Thyroid gland (tissue), 4 donors: ENCODE measurements around the gene TRRAP. TPM values are rescaled to one million over a fixed set of nuclear protein-coding genes. Genes with fewer than 3 reads are reported as not detected.

Experiments
- DNase-seq, 2 donors: peaks; one replicate each; pipeline ENCODE4 v3.0.0-alpha.2; 2019
- H3K27ac ChIP-seq, 3 donors: fragments of 200-600 bp; sonication (generic); 1 replicate in 2 of 3; 2 replicates in 1 of 3; pipeline ENCODE4 v1.5.1; 2016 to 2019; ENCODE audit warnings: mild to moderate bottlenecking in 1 of 3, moderate library complexity in 1 of 3
- H3K27me3 ChIP-seq: fragments of 200-600 bp; sonication (generic); one replicate; pipeline ENCODE4 v1.5.1; 2019
- H3K36me3 ChIP-seq, 2 donors: fragments of 200-600 bp; sonication (generic); one replicate each; pipeline ENCODE4 v1.5.1; 2016 to 2019
- H3K4me1 ChIP-seq, 2 donors: fragments of 200-600 bp; sonication (generic); one replicate each; pipeline ENCODE4 v1.5.1; 2017 to 2019
- H3K4me3 ChIP-seq, 3 donors: fragments of 200-600 bp; sonication (generic); replicated peaks in 1 of 3; 1 replicate in 2 of 3; 2 replicates in 1 of 3; pipeline ENCODE4 v1.5.1; 2016; ENCODE audit warnings: mild to moderate bottlenecking in 1 of 3
- H3K9me3 ChIP-seq: fragments of 200-600 bp; sonication (generic); one replicate; pipeline ENCODE4 v1.5.1; 2017
- POLR2A ChIP-seq, 2 donors: fragments of 450-650 bp; IDR thresholded peaks; one replicate each; pipeline ENCODE4 v1.6.1; 2017; ENCODE audit warnings: antibody characterized with exemption in 2 of 2, mild to moderate bottlenecking in 2 of 2, moderate library complexity in 1 of 2
- WGBS, 2 donors: methylation state at CpG; one replicate each; pipeline ENCODE4 v1.1.5; 2017; 5-methylcytosine and 5-hydroxymethylcytosine counted together
- intact Hi-C: fragments of 100-400 bp; cut with DNase I; formaldehyde crosslinking; loops from one replicate; pipeline ENCODE4 v1.15.1; 2023
- total RNA-seq, 4 donors: library from RNA; depleted of rRNA; stranded (reverse); fragments of >200 nt; gene quantifications; one replicate each; pipeline ENCODE4 v1.2.3, GENCODE V29; 2016
- TF ChIP-seq, protein P1 (sequence below), 6 experiments: fragments of 200-600 bp in 3 of 6; fragments of 450-650 bp in 3 of 6; sonication (generic) in 3 of 6; IDR thresholded peaks; one replicate each; pipeline ENCODE4 v1.5.1; 2016 to 2019; ENCODE audit warnings: antibody characterized with exemption in 6 of 6, mild to moderate bottlenecking in 2 of 6, inconsistent platforms in 1 of 6, moderate library complexity in 1 of 6

The TRRAP gene
- total RNA-seq, 4 donors from 2014 or later = 43.5 to 72.6 (median 52.2) TPM

DNA sequence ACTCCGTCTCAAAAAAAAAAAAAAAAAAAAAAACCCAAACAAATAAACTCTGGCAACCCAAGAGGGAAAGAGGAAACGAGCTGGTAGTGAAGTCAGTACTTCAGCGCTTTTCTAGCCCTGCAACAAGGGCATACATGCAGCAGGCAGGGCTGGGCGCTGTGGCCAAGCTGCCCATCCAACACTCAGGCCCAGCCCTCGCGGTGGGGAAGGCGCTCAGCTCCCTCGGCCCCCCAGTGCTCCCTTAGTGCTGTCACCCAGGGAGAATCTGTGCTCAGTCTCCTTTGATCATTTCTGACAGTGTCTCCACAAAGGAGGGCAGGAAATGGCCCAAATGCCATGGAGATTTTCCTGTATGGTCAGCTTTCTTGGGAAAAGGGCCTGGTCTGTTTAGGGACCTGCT lies 168.4 kb downstream of the TRRAP start:
- TF ChIP-seq POLR2A (IDR thresholded peaks at IDR 0.05) = no peak
- TF ChIP-seq, protein P1, sequence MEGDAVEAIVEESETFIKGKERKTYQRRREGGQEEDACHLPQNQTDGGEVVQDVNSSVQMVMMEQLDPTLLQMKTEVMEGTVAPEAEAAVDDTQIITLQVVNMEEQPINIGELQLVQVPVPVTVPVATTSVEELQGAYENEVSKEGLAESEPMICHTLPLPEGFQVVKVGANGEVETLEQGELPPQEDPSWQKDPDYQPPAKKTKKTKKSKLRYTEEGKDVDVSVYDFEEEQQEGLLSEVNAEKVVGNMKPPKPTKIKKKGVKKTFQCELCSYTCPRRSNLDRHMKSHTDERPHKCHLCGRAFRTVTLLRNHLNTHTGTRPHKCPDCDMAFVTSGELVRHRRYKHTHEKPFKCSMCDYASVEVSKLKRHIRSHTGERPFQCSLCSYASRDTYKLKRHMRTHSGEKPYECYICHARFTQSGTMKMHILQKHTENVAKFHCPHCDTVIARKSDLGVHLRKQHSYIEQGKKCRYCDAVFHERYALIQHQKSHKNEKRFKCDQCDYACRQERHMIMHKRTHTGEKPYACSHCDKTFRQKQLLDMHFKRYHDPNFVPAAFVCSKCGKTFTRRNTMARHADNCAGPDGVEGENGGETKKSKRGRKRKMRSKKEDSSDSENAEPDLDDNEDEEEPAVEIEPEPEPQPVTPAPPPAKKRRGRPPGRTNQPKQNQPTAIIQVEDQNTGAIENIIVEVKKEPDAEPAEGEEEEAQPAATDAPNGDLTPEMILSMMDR (IDR thresholded peaks at IDR 0.05) = no peak
- WGBS, 2 donors = 92 to 97% methylated on average over 8 of the region's 8 CpGs

DNA sequence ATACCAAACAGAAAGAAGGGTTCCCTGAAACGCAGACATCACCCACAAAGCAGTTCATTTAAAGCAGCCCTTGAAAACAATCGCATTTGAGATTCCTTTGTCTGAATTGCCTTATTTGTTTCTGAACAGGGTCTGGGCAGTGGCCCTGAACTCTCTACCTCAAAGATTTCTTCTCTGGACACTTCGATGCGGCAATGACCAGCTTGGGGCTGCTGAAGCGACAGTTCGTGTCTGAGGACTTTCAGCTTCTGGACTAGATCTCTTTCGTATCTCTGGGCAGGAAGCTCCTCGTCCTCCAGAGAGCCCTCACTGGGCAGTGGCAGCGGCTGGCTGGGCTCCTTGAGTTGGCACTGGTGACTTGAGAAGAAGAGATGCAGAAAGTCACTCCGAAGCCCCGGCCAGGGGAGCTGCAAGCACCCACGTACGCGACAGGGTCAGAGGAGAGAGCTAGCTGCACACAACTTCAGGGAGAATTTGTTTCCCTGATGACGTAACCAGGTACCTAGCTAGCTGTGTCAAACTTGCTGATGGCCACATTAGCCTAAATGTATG lies 169.3 kb downstream of the TRRAP start:
- intact Hi-C loops = loop anchor here (10.0 kb wide), 1 partner anchor 357 kb away; the partner anchor contains the start of genes BUD31 and PDAP1
- 93 to 94% methylated on average over 11 to 15 of the region's 15 CpGs for WGBS, 2 donors
- no peak overlapping the region for H3K4me3 ChIP-seq
- H3K9me3 ChIP-seq = no peaks in the 10 kb centered on the region
- H3K27me3 ChIP-seq = no peaks in the 10 kb centered on the region
- no peak for DNase-seq
- no peaks in the 10 kb centered on the region for H3K4me1 ChIP-seq
- H3K36me3 ChIP-seq = peaks cover 50 to 56% of the 10 kb centered on the region in 2 donors
- TF ChIP-seq POLR2A (IDR thresholded peaks at IDR 0.05) = no peak
- TF ChIP-seq, protein P1 (IDR thresholded peaks at IDR 0.05) = no peak
- H3K27ac ChIP-seq = no peak overlapping the region

More for the DNA sequence above, 168.4 kb downstream of the TRRAP start:
- H3K27me3 ChIP-seq = no peaks in the 10 kb centered on the region
- intact Hi-C loops = loop anchor here (10.0 kb wide), 1 partner anchor 358 kb away; the partner anchor contains the start of genes BUD31 and PDAP1
- H3K36me3 ChIP-seq = peaks cover 43 to 48% of the 10 kb centered on the region in 2 donors
- no peak overlapping the region for H3K27ac ChIP-seq
- H3K4me3 ChIP-seq = no peak overlapping the region
- DNase-seq = no peak
- H3K9me3 ChIP-seq = no peaks in the 10 kb centered on the region
- H3K4me1 ChIP-seq = no peaks in the 10 kb centered on the region

DNA sequence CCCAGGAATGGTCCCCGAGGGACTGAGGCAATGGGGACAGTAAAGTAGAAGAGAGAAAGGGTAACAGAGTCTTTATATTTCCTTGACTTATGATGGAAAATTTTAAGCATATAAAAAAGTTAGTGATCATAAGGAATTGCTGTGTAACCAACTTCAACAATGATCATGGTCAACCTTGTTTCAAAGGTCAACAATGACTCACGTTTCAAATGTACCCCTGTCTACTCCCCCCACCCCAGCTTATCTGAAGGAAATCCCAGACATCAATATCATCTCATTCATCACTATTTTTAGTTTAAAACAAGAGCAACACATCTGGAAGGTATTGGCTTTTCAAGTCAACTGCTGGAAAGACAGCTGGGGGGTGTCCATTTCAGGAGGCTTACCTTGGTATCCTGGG lies 172.6 kb downstream of the TRRAP start:
- Histone ChIP-seq H3K36me3 (peaks cover 42 to 65% of the 10 kb centered on the region in 2 donors), H3K27ac (no peak overlapping the region), H3K4me3 (no peak overlapping the region), H3K4me1 (no peaks in the 10 kb centered on the region), H3K9me3 (no peaks in the 10 kb centered on the region), H3K27me3 (no peaks in the 10 kb centered on the region)
- 72 to 92% methylated on average over 2 of the region's 2 CpGs for WGBS, 2 donors
- intact Hi-C loops = no loop called here
- no peak for DNase-seq
- no peak for TF ChIP-seq POLR2A (IDR thresholded peaks at IDR 0.05)
- TF ChIP-seq, protein P1 (IDR thresholded peaks at IDR 0.05) = no peak

DNA sequence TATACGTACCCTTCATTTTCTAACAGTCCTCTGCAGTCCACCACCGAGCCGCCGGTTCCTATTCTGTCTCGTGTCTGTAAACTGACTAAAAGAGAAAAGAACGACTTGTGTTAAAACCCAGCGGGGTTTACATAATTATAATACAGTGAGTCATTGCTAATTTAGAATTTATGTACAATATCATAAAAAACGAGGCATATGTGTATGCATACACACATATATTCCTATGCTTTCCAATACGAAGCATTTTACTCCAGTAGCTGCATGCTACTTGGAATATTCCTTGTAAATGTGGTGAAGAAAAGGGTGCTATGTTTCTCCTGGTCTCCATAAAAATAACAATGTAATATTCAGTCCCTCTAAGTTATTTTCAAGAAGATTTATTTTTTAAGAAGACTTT lies 176.4 kb downstream of the TRRAP start:
- H3K36me3 ChIP-seq = peaks cover 23 to 45% of the 10 kb centered on the region in 2 donors
- H3K27me3 ChIP-seq = no peaks in the 10 kb centered on the region
- intact Hi-C loops = no loop called here
- WGBS, 2 donors = 94 to 95% methylated on average over 9 of the region's 9 CpGs
- DNase-seq = no peak
- H3K9me3 ChIP-seq = no peaks in the 10 kb centered on the region
- H3K4me1 ChIP-seq = no peaks in the 10 kb centered on the region
- no peak overlapping the region for H3K4me3 ChIP-seq
- no peak overlapping the region for H3K27ac ChIP-seq
- TF ChIP-seq, protein P1 (IDR thresholded peaks at IDR 0.05) = no peak
- TF ChIP-seq POLR2A (IDR thresholded peaks at IDR 0.05) = no peak

DNA sequence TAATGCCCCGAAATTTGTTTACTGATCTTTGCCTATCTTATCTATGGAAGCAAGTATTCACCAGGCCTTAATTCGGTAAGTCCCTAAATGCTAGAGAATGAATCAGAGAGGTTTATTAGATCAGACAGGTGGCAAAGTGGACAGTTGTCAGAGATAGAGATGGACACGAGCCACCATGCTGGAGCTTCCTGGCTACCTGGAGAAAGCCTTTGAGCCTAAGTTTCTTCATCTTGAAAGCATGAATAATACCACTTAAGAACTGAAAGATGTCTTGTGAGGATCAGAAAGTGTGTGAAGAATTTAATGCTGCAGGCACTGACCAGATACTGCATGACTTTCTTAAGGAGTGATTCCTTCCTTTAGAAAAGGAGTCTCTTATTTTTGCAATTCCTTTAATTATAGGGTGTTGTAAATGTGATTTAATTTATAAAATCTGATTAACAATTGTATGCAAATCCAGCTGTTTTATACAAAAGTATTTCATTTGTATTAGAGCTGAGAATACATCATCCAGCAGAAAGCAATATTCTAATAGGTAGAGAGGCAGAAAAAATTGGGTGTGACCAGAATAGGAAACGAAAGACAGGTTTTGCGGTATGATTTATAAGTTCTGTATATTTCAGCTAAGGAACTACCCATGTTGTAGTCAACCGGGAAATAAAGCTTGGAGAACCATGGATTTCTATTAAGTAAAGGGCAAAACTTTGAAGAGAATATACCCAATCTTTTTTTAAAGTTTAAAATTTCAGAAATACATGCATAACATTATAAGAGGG lies 182.9 kb downstream of the TRRAP start:
- WGBS, 2 donors = 88% methylated on average over 6 of the region's 6 CpGs
- intact Hi-C loops = no loop called here
- DNase-seq = no peak
- H3K9me3 ChIP-seq = no peaks in the 10 kb centered on the region
- no peak overlapping the region for H3K4me3 ChIP-seq
- H3K27ac ChIP-seq = no peak overlapping the region
- H3K27me3 ChIP-seq = no peaks in the 10 kb centered on the region
- TF ChIP-seq POLR2A (IDR thresholded peaks at IDR 0.05) = no peak
- TF ChIP-seq, protein P1 (IDR thresholded peaks at IDR 0.05) = no peak
- no peaks in the 10 kb centered on the region for H3K4me1 ChIP-seq
- H3K36me3 ChIP-seq = peaks cover 0 to 3% of the 10 kb centered on the region in 2 donors
